Thoracic aorta endothelial cell (primary cell): ENCODE measurements around the gene FIGNL1. TPM values are rescaled to one million over a fixed set of nuclear protein-coding genes. Genes with fewer than 3 reads are reported as not detected.

Experiments
- small RNA-seq: library from RNA; depleted of rRNA; stranded (forward); fragments of <200 nt; gene quantifications from one replicate; pipeline ENCODE3, GENCODE V24; 2012
- total RNA-seq: library from RNA; depleted of rRNA; stranded (reverse); fragments of >200 nt; gene quantifications from 2 replicates; pipeline ENCODE4 v1.2.3, GENCODE V29; 2012

The FIGNL1 gene
- 43.2 and 99.5 TPM in 2 replicates for total RNA-seq

GRCh38 chr7:50449881-50450589 lies at the start of gene FIGNL1:
FIGNL1 (minus strand) TSS chr7:50450350; CDS start chr7:50447287, 3,063 bp downstream.

Small RNA genes lying within 50 kb of the gene (small RNA-seq; reads per million reads assigned to genes)
- not detected for gene RNU6-1091P

Other genes with a start within 250 kb of the FIGNL1 start
- not detected in 2 replicates for gene IKZF1, start 145.6 kb downstream of the FIGNL1 start, total RNA-seq
- not detected in 2 replicates for gene DDC, start 115.1 kb upstream of the FIGNL1 start, total RNA-seq